ENCODE data around the gene TMEM41B. TPM values are rescaled to one million over a fixed set of nuclear protein-coding genes. Genes with fewer than 3 reads are reported as not detected.
A peak's percentile ranks its signal among the peaks of the same experiment; 100 is the strongest.

Gene TMEM41B
- total and polyA plus RNA-seq, 7 donors = 5.7 to 62.6 (median 14.3) TPM

- H3K36me3 ChIP-seq (ENCODE audit: insufficient read depth in 1 of 2, low read depth in 1 of 2) = peaks cover 0 to 42% of the 10 kb centered on the region in 2 donors
- ATAC-seq = no peak
- WGBS, 3 donors = 58 to 68% (median 60%) methylated on average over 4 of the region's 4 CpGs
Measured at GRCh38 chr11:9280655-9281301, 33.6 kb downstream of the TMEM41B start.

GRCh38 chr11:9277176-9277575 lies 37.2 kb downstream of the TMEM41B start:
- ATAC-seq (no peak), DNase-seq (no peak)
- intact Hi-C loops (cut with DNase I) = no loop called here
- Histone ChIP-seq H3K27ac (no peak overlapping the region), H3K27me3 (ENCODE audit: insufficient read depth in 3 of 3, low read length in 2 of 3) (no peaks in the 10 kb centered on the region), H3K36me3 (ENCODE audit: insufficient read depth in 1 of 2, low read depth in 1 of 2) (peaks cover 0 to 30% of the 10 kb centered on the region in 2 donors), H3K9me3 (no peaks in the 10 kb centered on the region), H3K4me3 (no peak overlapping the region), H3K4me1 (peaks cover 6% of the 10 kb centered on the region)
- TF ChIP-seq CTCF (IDR thresholded peaks at IDR 0.05) = no peak
- WGBS, 3 donors = 96 to 98% (median 97%) methylated on average over 8 of the region's 8 CpGs

More at GRCh38 chr11:9280655-9281301, 33.6 kb downstream of the TMEM41B start:
- intact Hi-C loops (cut with DNase I) = no loop called here
- Histone ChIP-seq H3K4me1 (no peaks in the 10 kb centered on the region), H3K27ac (no peak overlapping the region), H3K9me3 (no peaks in the 10 kb centered on the region), H3K27me3 (ENCODE audit: insufficient read depth in 3 of 3, low read length in 2 of 3) (no peaks in the 10 kb centered on the region), H3K4me3 (no peak overlapping the region)
- no peak for TF ChIP-seq CTCF (IDR thresholded peaks at IDR 0.05)
- no peak for DNase-seq

GRCh38 chr11:9276571-9276970 lies 37.8 kb downstream of the TMEM41B start:
- H3K9me3 ChIP-seq = no peaks in the 10 kb centered on the region
- H3K36me3 ChIP-seq (ENCODE audit: insufficient read depth in 1 of 2, low read depth in 1 of 2) = peaks cover 0 to 25% of the 10 kb centered on the region in 2 donors
- 84 to 93% (median 88%) methylated on average over 3 of the region's 3 CpGs for WGBS, 3 donors
- no peak overlapping the region for H3K4me3 ChIP-seq
- intact Hi-C loops (cut with DNase I) = no loop called here
- H3K4me1 ChIP-seq = peaks cover 6% of the 10 kb centered on the region
- H3K27ac ChIP-seq = no peak overlapping the region
- no peak for ATAC-seq
- DNase-seq = no peak
- no peaks in the 10 kb centered on the region for H3K27me3 ChIP-seq (ENCODE audit: insufficient read depth in 3 of 3, low read length in 2 of 3)
- TF ChIP-seq CTCF (IDR thresholded peaks at IDR 0.05) = no peak

GRCh38 chr11:9274499-9275258 lies 39.7 kb downstream of the TMEM41B start:
- ATAC-seq = peak in 2 of 4 donors; percentile 26 to 32
- H3K4me1 ChIP-seq = peaks cover 6% of the 10 kb centered on the region
- H3K27ac ChIP-seq = no peak overlapping the region
- H3K4me3 ChIP-seq = no peak overlapping the region
- H3K36me3 ChIP-seq (ENCODE audit: insufficient read depth in 1 of 2, low read depth in 1 of 2) = peaks cover 0 to 6% of the 10 kb centered on the region in 2 donors
- no peak for DNase-seq
- no peaks in the 10 kb centered on the region for H3K27me3 ChIP-seq (ENCODE audit: insufficient read depth in 3 of 3, low read length in 2 of 3)
- no peak for TF ChIP-seq CTCF (IDR thresholded peaks at IDR 0.05)
- intact Hi-C loops (cut with DNase I) = no loop called here
- 66 to 68% (median 67%) methylated on average over 8 of the region's 8 CpGs for WGBS, 3 donors
- H3K9me3 ChIP-seq = no peaks in the 10 kb centered on the region

Measured in psoas muscle (tissue), 8 donors.